DMS53 treated with DMSO at 0.1 percent for 48 hours (cell line): ENCODE results near the gene ARL13B.
"Not testable (repeated sequence)": the region's sequence is repeated elsewhere in the genome, so short reads cannot be mapped to it uniquely, and the experiment has no call there.

Experiments used
- DNase-seq: peaks from one replicate; lab custom pipeline; 2025; ENCODE audit not compliant: unreplicated experiment; lab: John Stamatoyannopoulos, UW

The ARL13B gene

GRCh38 chr3:94062513-94063404, 82.8 kb downstream of the ARL13B start, which contains the start of the genes DHFR2 and NSUN3:
Gene DHFR2, minus strand, starts transcription at chr3:94062916. Its CDS starts 1,405 bp downstream, at chr3:94061511.
Gene NSUN3, plus strand, starts transcription at chr3:94063061. Its CDS starts 66 bp downstream, at chr3:94063127.
- peak; percentile 94 for DNase-seq

GRCh38 chr3:94063496-94064119, 83.7 kb downstream of the ARL13B start:
- no peak for DNase-seq

GRCh38 chr3:94064243-94064860, 84.4 kb downstream of the ARL13B start:
- DNase-seq: no peak

- DNase-seq: no peak
Measured at GRCh38 chr3:94065122-94065521, 85.2 kb downstream of the ARL13B start.

GRCh38 chr3:94065819-94066480, 86.0 kb downstream of the ARL13B start:
- DNase-seq: no peak

GRCh38 chr3:94066506-94067500, 86.8 kb downstream of the ARL13B start:
- no peak for DNase-seq

GRCh38 chr3:94069194-94069813, 89.3 kb downstream of the ARL13B start:
- peak; percentile 29 for DNase-seq

GRCh38 chr3:94070341-94070911, 90.5 kb downstream of the ARL13B start:
- DNase-seq: no peak

GRCh38 chr3:94071713-94072284, 91.8 kb downstream of the ARL13B start:
- DNase-seq: no peak

GRCh38 chr3:94076055-94076454, 96.1 kb downstream of the ARL13B start:
- no peak for DNase-seq

GRCh38 chr3:94080552-94080951, 100.6 kb downstream of the ARL13B start:
- not testable (repeated sequence) for DNase-seq

- DNase-seq: no peak
Measured at GRCh38 chr3:94081884-94082283, 101.9 kb downstream of the ARL13B start.

- DNase-seq: no peak
Measured at GRCh38 chr3:94082391-94082937, 102.5 kb downstream of the ARL13B start.

- no peak for DNase-seq
Measured at GRCh38 chr3:94083261-94083660, 103.3 kb downstream of the ARL13B start.

GRCh38 chr3:94089126-94089525, 109.2 kb downstream of the ARL13B start:
- no peak for DNase-seq

GRCh38 chr3:94092086-94092485, 112.1 kb downstream of the ARL13B start:
- DNase-seq: no peak

GRCh38 chr3:94093151-94093550, 113.2 kb downstream of the ARL13B start:
- DNase-seq: no peak

GRCh38 chr3:94095111-94095510, 115.2 kb downstream of the ARL13B start:
- DNase-seq: no peak

GRCh38 chr3:94098452-94098851, 118.5 kb downstream of the ARL13B start:
- DNase-seq: no peak
